OCI-LY3 (cell line): Measurements from ENCODE around the gene PEPD.
"Not testable (repeated sequence)": the region's sequence is repeated elsewhere in the genome, so short reads cannot be mapped to it uniquely, and the experiment has no call there.

ENCODE experiments used
- H2AFZ ChIP-seq: fragments of 200-600, 300-600 bp; shearing (Covaris generic); 2 replicates; pipeline ENCODE4 v1.6.0; 2014; ENCODE audit warnings: antibody characterized with exemption, low read depth, low read length
- H3K27ac ChIP-seq: fragments of 200-600, 300-600 bp; sonication (generic); 2 replicates; pipeline ENCODE4 v1.5.1; 2014; ENCODE audit warnings: mild to moderate bottlenecking, low read length, moderate library complexity, mixed read lengths
- H3K27me3 ChIP-seq: fragments of 200-600, 300-600 bp; sonication (generic); 2 replicates; pipeline ENCODE4 v1.6.1; 2014; ENCODE audit warnings: low read depth, low read length, mixed read lengths
- H3K36me3 ChIP-seq: fragments of 200-600, 300-600 bp; sonication (generic); replicated peaks from 2 replicates; pipeline ENCODE3; 2014; ENCODE audit warnings: low read depth, low read length, mixed read lengths
- H3K4me1 ChIP-seq: fragments of 300-600, 200-600 bp; sonication (generic); 2 replicates; pipeline ENCODE4 v1.6.1; 2014; ENCODE audit warnings: low read length, mixed read lengths
- H3K4me2 ChIP-seq: fragments of 200-600, 300-600 bp; sonication (generic); 2 replicates; pipeline ENCODE4 v1.6.1; 2014; ENCODE audit warnings: low read length, mixed read lengths
- H3K4me3 ChIP-seq: fragments of 300-600, 200-600 bp; sonication (generic); 2 replicates; pipeline ENCODE4 v1.5.1; 2014; ENCODE audit warnings: antibody characterized with exemption, mild to moderate bottlenecking, low read length, moderate library complexity
- H3K79me2 ChIP-seq: fragments of 300-600, 200-600 bp; shearing (Covaris generic); 2 replicates; pipeline ENCODE4 v1.6.1; 2014; ENCODE audit warnings: mild to moderate bottlenecking, low read length, mixed read lengths
- H3K9ac ChIP-seq: fragments of 300-600, 200-600 bp; shearing (Covaris generic); 2 replicates; pipeline ENCODE4 v1.6.0; 2014; ENCODE audit warnings: mild to moderate bottlenecking, low read length, moderate library complexity
- H3K9me3 ChIP-seq: fragments of 200-600, 300-600 bp; shearing (Covaris generic); 2 replicates; pipeline ENCODE4 v1.6.1; 2014; ENCODE audit warnings: low read length, mixed read lengths; ENCODE audit not compliant: insufficient read depth
- H4K20me1 ChIP-seq: fragments of 200-600, 300-600 bp; sonication (generic); 2 replicates; pipeline ENCODE4 v1.6.1; 2016; ENCODE audit warnings: low read length, mixed read lengths; ENCODE audit not compliant: insufficient read depth
- EZH2phosphoT487 ChIP-seq: fragments of 200-600 bp; shearing (Covaris generic); IDR thresholded peaks from 2 replicates; pipeline ENCODE4 v1.6.1; 2018; ENCODE audit warnings: antibody characterized with exemption, mixed run types, low read depth
- TF ChIP-seq, protein P1 (sequence below): fragments of 200-600, 300-600 bp; sonication (generic); IDR thresholded peaks from 2 replicates; pipeline ENCODE4 v1.5.1; 2014; ENCODE audit warnings: antibody characterized with exemption, low read length, low read depth

PEPD gene

GRCh38 chr19:33562636-33563035, 41.0 kb upstream of the PEPD start:
- no peaks in the 10 kb centered on the region for H3K36me3 ChIP-seq
- no peaks in the 10 kb centered on the region for H3K4me1 ChIP-seq
- no peak overlapping the region for H3K4me3 ChIP-seq
- no peaks in the 10 kb centered on the region for H3K9me3 ChIP-seq
- no peak overlapping the region for H3K27ac ChIP-seq
- H2AFZ ChIP-seq: no peak overlapping the region
- H3K27me3 ChIP-seq: no peaks in the 10 kb centered on the region
- no peak overlapping the region for H3K9ac ChIP-seq
- H3K79me2 ChIP-seq: no peaks in the 10 kb centered on the region
- no peak overlapping the region for H3K4me2 ChIP-seq
- TF ChIP-seq, protein P1, sequence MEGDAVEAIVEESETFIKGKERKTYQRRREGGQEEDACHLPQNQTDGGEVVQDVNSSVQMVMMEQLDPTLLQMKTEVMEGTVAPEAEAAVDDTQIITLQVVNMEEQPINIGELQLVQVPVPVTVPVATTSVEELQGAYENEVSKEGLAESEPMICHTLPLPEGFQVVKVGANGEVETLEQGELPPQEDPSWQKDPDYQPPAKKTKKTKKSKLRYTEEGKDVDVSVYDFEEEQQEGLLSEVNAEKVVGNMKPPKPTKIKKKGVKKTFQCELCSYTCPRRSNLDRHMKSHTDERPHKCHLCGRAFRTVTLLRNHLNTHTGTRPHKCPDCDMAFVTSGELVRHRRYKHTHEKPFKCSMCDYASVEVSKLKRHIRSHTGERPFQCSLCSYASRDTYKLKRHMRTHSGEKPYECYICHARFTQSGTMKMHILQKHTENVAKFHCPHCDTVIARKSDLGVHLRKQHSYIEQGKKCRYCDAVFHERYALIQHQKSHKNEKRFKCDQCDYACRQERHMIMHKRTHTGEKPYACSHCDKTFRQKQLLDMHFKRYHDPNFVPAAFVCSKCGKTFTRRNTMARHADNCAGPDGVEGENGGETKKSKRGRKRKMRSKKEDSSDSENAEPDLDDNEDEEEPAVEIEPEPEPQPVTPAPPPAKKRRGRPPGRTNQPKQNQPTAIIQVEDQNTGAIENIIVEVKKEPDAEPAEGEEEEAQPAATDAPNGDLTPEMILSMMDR: no peak
- no peak for TF ChIP-seq EZH2phosphoT487
- no peaks in the 10 kb centered on the region for H4K20me1 ChIP-seq

- H3K36me3 ChIP-seq, H3K4me2 ChIP-seq, H2AFZ ChIP-seq, H3K79me2 ChIP-seq, H3K27me3 ChIP-seq, H3K27ac ChIP-seq, H3K4me1 ChIP-seq, H3K9me3 ChIP-seq, H3K9ac ChIP-seq, H4K20me1 ChIP-seq, H3K4me3 ChIP-seq: not testable (repeated sequence)
Measured at GRCh38 chr19:33561666-33562065, 40.1 kb upstream of the PEPD start.

DNA sequence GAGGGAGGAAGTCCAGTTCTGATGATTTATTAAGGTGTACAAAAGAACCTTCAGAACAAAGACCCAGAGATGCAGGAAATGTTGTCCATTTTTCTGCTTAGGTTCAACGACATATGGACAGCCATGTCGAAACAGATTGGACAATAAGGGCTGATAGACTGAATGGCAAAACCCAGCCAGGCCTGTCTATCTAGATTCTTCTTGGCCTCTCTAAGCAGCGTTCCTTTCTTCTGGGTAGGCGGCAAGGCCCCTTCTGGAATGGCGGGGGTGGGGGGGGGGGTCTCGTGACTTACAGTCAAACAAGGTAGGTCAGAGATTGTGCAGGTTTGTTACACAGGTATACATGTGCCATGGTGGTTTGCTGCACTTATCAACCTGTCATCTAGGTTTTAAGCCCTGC, 39.7 kb upstream of the PEPD start:
- H3K79me2 ChIP-seq: no peaks in the 10 kb centered on the region
- H2AFZ ChIP-seq: no peak overlapping the region
- H3K36me3 ChIP-seq: no peaks in the 10 kb centered on the region
- no peak for TF ChIP-seq EZH2phosphoT487
- TF ChIP-seq, protein P1: no peak
- H3K27ac ChIP-seq: no peak overlapping the region
- H3K4me1 ChIP-seq: no peaks in the 10 kb centered on the region
- H3K9me3 ChIP-seq: no peaks in the 10 kb centered on the region
- no peaks in the 10 kb centered on the region for H4K20me1 ChIP-seq
- H3K27me3 ChIP-seq: no peaks in the 10 kb centered on the region
- H3K4me2 ChIP-seq: no peak overlapping the region
- H3K4me3 ChIP-seq: no peak overlapping the region
- no peak overlapping the region for H3K9ac ChIP-seq

DNA sequence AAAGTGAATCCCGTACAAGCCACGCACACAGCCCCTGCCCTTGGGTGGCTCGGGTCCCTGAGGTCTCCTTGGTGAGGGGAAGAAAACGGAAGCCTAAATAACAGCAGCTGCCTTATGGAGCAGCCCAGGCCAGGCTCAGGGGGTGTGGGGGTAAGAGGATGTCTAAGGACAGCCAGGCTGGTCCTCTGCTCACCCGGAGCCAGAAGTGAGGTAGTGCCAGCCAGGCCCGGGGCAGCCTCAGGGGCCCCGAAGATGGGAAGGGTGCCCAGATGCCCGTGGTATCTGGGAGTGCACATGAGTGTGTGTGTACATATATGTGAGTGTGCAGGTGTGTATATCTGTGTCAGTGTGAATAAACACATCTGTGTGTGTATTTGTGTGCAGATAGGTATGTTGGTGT, 38.4 kb upstream of the PEPD start:
- Histone ChIP-seq H3K27ac (no peak overlapping the region), H3K79me2 (no peaks in the 10 kb centered on the region), H3K27me3 (no peaks in the 10 kb centered on the region), H3K36me3 (no peaks in the 10 kb centered on the region), H3K4me3 (no peak overlapping the region), H3K4me2 (no peak overlapping the region), H3K9ac (no peak overlapping the region), H2AFZ (no peak overlapping the region), H3K9me3 (no peaks in the 10 kb centered on the region), H3K4me1 (no peaks in the 10 kb centered on the region), H4K20me1 (no peaks in the 10 kb centered on the region)
- TF ChIP-seq, protein P1: no peak
- no peak for TF ChIP-seq EZH2phosphoT487

DNA sequence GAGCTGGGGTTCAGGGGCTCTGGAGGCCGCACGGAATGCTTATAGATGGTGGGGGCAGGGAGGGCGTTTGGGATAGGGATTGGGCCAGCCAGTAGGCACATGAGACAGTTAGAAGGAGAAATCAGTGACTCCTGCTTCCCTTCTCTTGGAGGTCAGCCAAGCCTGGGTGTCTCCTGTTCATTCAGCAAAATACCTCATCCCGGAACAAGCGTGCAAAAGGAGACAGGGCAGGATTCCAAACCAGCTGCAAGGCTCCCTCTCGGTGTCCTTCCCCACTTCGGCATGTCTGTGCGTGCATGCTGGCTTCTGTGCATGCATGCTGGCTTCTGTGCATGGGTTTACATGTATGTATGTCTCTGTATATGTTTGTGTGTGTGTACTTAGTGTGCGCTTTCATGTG, 37.3 kb upstream of the PEPD start:
- H3K4me3 ChIP-seq: no peak overlapping the region
- TF ChIP-seq, protein P1: no peak
- TF ChIP-seq EZH2phosphoT487: no peak
- no peak overlapping the region for H3K9ac ChIP-seq
- no peaks in the 10 kb centered on the region for H4K20me1 ChIP-seq
- H3K79me2 ChIP-seq: no peaks in the 10 kb centered on the region
- no peaks in the 10 kb centered on the region for H3K27me3 ChIP-seq
- no peaks in the 10 kb centered on the region for H3K36me3 ChIP-seq
- H3K27ac ChIP-seq: no peak overlapping the region
- H3K9me3 ChIP-seq: no peaks in the 10 kb centered on the region
- H3K4me1 ChIP-seq: no peaks in the 10 kb centered on the region
- no peak overlapping the region for H3K4me2 ChIP-seq
- no peak overlapping the region for H2AFZ ChIP-seq
